Astrocyte (in vitro differentiated cells and primary cell): ENCODE results near the gene TTC31. TPM values are rescaled to one million over a fixed set of nuclear protein-coding genes. Genes with fewer than 3 reads are reported as not detected.

Source experiments
- DNase-seq: peaks from one replicate; pipeline ENCODE4 v3.0.0-alpha.2; 2010; ENCODE audit warnings: low read depth
- FAIRE-seq: peaks from 2 replicates; lab custom pipeline; 2011; peaks lifted over from hg19 to GRCh38; lab: Jason Lieb, UNC
- H2AFZ ChIP-seq: 2 replicates; pipeline ENCODE4 v1.6.0; 2012; ENCODE audit warnings: low read depth, low read length, inconsistent platforms
- H3K27ac ChIP-seq: 2 replicates; pipeline ENCODE4 v1.5.1; 2011; ENCODE audit warnings: low read depth, low read length, inconsistent platforms
- H3K27me3 ChIP-seq: 2 replicates; pipeline ENCODE4 v1.6.0; 2011; ENCODE audit warnings: low read length, inconsistent platforms; ENCODE audit not compliant: insufficient read depth
- H3K36me3 ChIP-seq: 2 replicates; pipeline ENCODE4 v1.5.1; 2011; ENCODE audit warnings: low read length, inconsistent platforms; ENCODE audit not compliant: insufficient read depth
- H3K4me1 ChIP-seq: 2 replicates; pipeline ENCODE4 v1.5.1; 2011; ENCODE audit warnings: low read length, inconsistent platforms; ENCODE audit not compliant: insufficient read depth
- H3K4me2 ChIP-seq: 2 replicates; pipeline ENCODE4 v1.6.0; 2012; ENCODE audit warnings: low read length, inconsistent platforms
- H3K4me3 ChIP-seq: 2 replicates; pipeline ENCODE4 v1.5.1; 2011; ENCODE audit warnings: low read depth, mild to moderate bottlenecking, low read length, inconsistent platforms; ENCODE audit not compliant: insufficient read depth
- H3K79me2 ChIP-seq: 2 replicates; pipeline ENCODE4 v1.6.0; 2012; ENCODE audit warnings: mild to moderate bottlenecking, low read length, inconsistent platforms; ENCODE audit not compliant: insufficient read depth
- H3K9ac ChIP-seq: 2 replicates; pipeline ENCODE4 v1.6.0; 2012; ENCODE audit warnings: mild to moderate bottlenecking, low read length, inconsistent platforms
- H3K9me3 ChIP-seq: 2 replicates; pipeline ENCODE4 v1.5.1; 2012; ENCODE audit warnings: low read depth, mild to moderate bottlenecking, low read length, inconsistent platforms; ENCODE audit not compliant: insufficient read depth
- H4K20me1 ChIP-seq: 2 replicates; pipeline ENCODE4 v1.6.0; 2012; ENCODE audit warnings: low read length, inconsistent platforms; ENCODE audit not compliant: insufficient read depth
- H3K27ac Mint-ChIP-seq: one replicate; pipeline ENCODE4 v1.8.0; 2021; ENCODE audit warnings: mild to moderate bottlenecking, mixed read lengths; ENCODE audit not compliant: unreplicated experiment
- H3K27me3 Mint-ChIP-seq: one replicate; pipeline ENCODE4 v1.8.0; 2021; ENCODE audit warnings: low read depth, mixed read lengths; ENCODE audit not compliant: unreplicated experiment
- H3K36me3 Mint-ChIP-seq: one replicate; pipeline ENCODE4 v1.8.0; 2021; ENCODE audit warnings: low read depth, mixed read lengths; ENCODE audit not compliant: unreplicated experiment
- H3K4me1 Mint-ChIP-seq: one replicate; pipeline ENCODE4 v1.8.0; 2021; ENCODE audit warnings: low read depth, mixed read lengths; ENCODE audit not compliant: unreplicated experiment
- H3K4me3 Mint-ChIP-seq: one replicate; pipeline ENCODE4 v1.8.0; 2021; ENCODE audit warnings: mild to moderate bottlenecking, moderate library complexity, mixed read lengths; ENCODE audit not compliant: unreplicated experiment
- H3K9me3 Mint-ChIP-seq: one replicate; pipeline ENCODE4 v1.8.0; 2021; ENCODE audit warnings: mild to moderate bottlenecking, mixed read lengths; ENCODE audit not compliant: unreplicated experiment
- CTCF ChIP-seq: IDR thresholded peaks from 2 replicates; pipeline ENCODE4 v1.5.1; 2011; ENCODE audit warnings: low read depth, mild to moderate bottlenecking, inconsistent platforms, low read length, moderate library complexity; ENCODE audit not compliant: insufficient read depth
- EZH2 ChIP-seq: IDR thresholded peaks from 2 replicates; pipeline ENCODE4 v1.6.1; 2012; ENCODE audit warnings: mild to moderate bottlenecking, low read length, inconsistent platforms; ENCODE audit not compliant: insufficient read depth
- total RNA-seq: library from RNA; stranded (reverse); gene quantifications from 2 replicates; pipeline ENCODE4 v1.2.1, GENCODE V29; 2021

Gene TTC31
- total RNA-seq, 1 donor from 2014 or later: 12.0 TPM

DNA sequence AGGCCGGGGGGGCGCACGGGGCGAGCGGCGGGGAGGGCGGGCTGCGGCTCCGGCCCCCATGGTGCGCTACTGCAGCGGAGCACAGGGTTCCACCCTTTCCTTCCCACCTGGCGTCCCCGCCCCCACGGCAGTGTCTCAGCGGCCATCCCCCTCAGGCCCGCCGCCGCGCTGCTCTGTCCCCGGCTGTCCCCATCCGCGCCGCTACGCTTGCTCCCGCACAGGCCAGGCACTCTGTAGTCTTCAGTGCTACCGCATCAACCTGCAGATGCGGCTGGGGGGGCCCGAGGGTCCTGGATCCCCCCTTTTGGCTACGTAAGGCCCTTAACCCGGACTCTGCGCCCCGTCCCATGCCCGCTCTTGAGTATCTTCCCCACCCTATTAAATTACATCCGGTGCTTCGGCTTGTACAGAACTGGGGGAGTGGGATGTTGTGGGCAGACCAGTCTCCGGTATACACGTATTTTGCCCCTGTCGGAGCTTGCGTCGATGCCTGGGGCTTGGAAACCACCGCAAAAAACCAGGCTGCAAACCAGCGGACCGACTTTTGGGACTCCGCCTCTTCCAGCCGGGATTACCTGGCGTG is 25.2 kb upstream of the TTC31 start:
- Histone ChIP-seq H3K36me3 (no peaks in the 10 kb centered on the region), H3K4me3 (peak overlapping the region; percentile 81), H3K4me1 (peaks cover 13% of the 10 kb centered on the region), H3K79me2 (peaks cover 29% of the 10 kb centered on the region), H4K20me1 (peaks cover 9% of the 10 kb centered on the region), H3K9ac (peak overlapping the region; percentile 87), H3K9me3 (no peaks in the 10 kb centered on the region), H3K27ac (peak overlapping the region; percentile 66), H3K27me3 (no peaks in the 10 kb centered on the region), H3K4me2 (peak overlapping the region; percentile 95), H2AFZ (peak overlapping the region; percentile 84)
- H3K4me3 Mint-ChIP-seq: peak overlapping the region; percentile 98
- peaks cover 4% of the 10 kb centered on the region for H3K27me3 Mint-ChIP-seq
- TF ChIP-seq EZH2 (no peak), CTCF (no peak)
- DNase-seq (no peak), FAIRE-seq (no peak)
- no peaks in the 10 kb centered on the region for H3K36me3 Mint-ChIP-seq
- H3K4me1 Mint-ChIP-seq: peaks cover 21% of the 10 kb centered on the region
- no peaks in the 10 kb centered on the region for H3K9me3 Mint-ChIP-seq
- H3K27ac Mint-ChIP-seq: peak overlapping the region; percentile 93

- Histone ChIP-seq H3K36me3 (peaks cover 4% of the 10 kb centered on the region), H3K4me1 (peaks cover 16% of the 10 kb centered on the region), H3K9me3 (no peaks in the 10 kb centered on the region), H3K27ac (peak within 1 kb of the TSS; percentile 66), H3K27me3 (no peaks in the 10 kb centered on the region), H3K9ac (peak within 1 kb of the TSS; percentile 89), H2AFZ (peak within 1 kb of the TSS; percentile 84), H3K79me2 (peaks cover 36% of the 10 kb centered on the region), H3K4me2 (peak within 1 kb of the TSS; percentile 95), H4K20me1 (peaks cover 15% of the 10 kb centered on the region), H3K4me3 (peak within 1 kb of the TSS; percentile 90)
- Mint-ChIP-seq H3K9me3 (no peaks in the 10 kb centered on the region), H3K27me3 (no peaks in the 10 kb centered on the region), H3K4me1 (peaks cover 24% of the 10 kb centered on the region), H3K36me3 (peaks cover 3% of the 10 kb centered on the region), H3K27ac (peak within 1 kb of the TSS; percentile 93), H3K4me3 (peak within 1 kb of the TSS; percentile 98)
- FAIRE-seq: peak; percentile 86
- TF ChIP-seq EZH2: peak; percentile 80
- TF ChIP-seq CTCF: no peak
- DNase-seq: peak; percentile 100
These were observed 24.5 kb upstream of the TTC31 start, which contains the start of gene WBP1 for GRCh38 chr2:74458132-74458937. Gene WBP1 (plus strand): TSS chr2:74458438. CDS start chr2:74458603, 165 bp downstream.
